ENCODE data around the gene MOSMO.

GRCh38 chr16:22029632-22030031, 21.7 kb downstream of the MOSMO start:
- no peak for TF ChIP-seq EZH2phosphoT487 (IDR thresholded peaks at IDR 0.05; ENCODE audit: borderline replicate concordance, low read length)
- no peak for TF ChIP-seq CTCF (conservative IDR thresholded peaks at IDR 0.05; ENCODE audit: low read depth, low read length)
